ENCODE measurements around the gene PAGE2B. TPM values are rescaled to one million over a fixed set of nuclear protein-coding genes. Genes with fewer than 3 reads are reported as not detected.

The PAGE2B gene, protein sequence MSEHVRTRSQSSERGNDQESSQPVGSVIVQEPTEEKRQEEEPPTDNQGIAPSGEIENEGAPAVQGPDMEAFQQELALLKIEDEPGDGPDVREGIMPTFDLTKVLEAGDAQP
- not detected in 2 replicates for total RNA-seq

DNA sequence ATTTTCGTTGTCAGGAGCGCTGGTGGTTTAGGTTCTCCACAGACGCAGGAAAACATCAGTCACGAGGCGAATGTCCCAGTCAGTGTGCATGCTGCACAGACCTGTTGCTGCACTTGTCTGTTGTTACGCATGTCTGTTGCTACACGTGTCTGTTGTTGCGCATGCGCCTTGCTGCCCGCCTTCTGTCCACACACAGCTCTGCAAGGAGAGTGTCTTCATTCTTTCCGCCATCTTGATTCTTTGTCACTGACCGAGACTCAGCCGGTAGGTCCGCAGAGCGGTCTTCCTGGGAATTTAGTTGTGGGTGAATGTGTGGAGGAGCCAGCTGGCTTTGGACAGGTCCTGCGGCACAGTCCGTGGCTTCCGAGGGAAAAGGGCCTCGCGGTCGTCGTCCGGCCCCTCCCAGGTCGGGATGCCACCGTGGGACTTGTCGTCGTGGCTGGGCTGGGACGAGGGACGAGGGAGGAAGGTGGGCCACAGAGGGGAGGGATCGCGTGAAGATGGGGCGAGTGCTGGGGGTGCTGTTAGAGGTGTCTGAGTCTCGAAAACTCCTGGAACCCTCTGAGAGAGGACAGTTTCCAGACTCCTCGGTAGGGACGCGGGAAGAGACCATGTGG is at the start of gene PAGE2B:
TSS of gene PAGE2B (plus strand) at position 180 of the 617 bp plus-strand sequence. CDS start 1,012 bp downstream, outside the sequence.

DNA sequence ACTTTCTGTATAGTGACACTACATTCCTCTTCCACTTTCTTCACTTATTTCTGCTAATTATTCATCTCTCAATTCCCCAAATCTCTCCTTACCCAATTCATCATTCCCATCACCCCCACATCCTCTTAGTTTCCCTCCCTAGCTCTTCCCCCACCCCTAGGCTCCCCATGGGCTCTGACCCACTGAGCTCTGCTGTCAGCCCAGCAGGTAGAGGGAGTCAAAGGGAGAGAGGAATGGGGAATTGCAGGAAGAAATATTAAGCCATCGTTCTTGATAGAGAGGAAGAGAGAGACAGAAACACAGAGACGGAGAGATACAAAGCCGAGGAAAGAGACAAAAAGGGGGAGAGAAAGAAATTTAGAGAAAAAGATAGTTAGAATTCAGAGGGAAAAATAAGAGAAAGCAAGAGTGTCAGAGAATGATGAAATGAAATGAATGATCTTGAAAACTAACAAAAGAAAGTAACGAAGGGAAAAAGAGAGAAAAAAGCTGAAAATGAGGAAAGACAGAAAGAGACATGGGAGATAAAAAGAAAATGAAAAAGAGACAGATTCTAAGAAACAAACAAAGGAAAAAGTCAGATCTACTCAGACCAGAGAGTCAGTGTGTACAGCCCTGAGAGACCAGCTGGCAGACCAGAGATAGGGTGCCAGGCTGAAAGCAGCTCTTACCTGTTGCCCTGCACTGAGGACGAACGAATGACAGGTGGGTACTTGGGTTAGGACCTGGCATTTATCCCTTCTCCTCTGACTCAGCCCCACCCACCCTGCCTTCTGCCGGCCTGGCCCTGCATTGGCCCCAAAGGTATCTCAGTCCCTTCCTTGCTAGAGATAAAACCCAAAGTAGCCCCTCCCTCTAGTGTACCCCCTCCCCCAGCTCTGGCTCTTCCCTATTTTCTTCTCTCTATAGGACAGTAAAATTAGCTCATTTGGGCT is 44.3 kb upstream of the PAGE2B start, which contains the start of gene ALAS2:
TSS of gene ALAS2 (minus strand) at position 707 of the 935 bp plus-strand sequence. CDS start 4,977 bp downstream, outside the sequence.

DNA sequence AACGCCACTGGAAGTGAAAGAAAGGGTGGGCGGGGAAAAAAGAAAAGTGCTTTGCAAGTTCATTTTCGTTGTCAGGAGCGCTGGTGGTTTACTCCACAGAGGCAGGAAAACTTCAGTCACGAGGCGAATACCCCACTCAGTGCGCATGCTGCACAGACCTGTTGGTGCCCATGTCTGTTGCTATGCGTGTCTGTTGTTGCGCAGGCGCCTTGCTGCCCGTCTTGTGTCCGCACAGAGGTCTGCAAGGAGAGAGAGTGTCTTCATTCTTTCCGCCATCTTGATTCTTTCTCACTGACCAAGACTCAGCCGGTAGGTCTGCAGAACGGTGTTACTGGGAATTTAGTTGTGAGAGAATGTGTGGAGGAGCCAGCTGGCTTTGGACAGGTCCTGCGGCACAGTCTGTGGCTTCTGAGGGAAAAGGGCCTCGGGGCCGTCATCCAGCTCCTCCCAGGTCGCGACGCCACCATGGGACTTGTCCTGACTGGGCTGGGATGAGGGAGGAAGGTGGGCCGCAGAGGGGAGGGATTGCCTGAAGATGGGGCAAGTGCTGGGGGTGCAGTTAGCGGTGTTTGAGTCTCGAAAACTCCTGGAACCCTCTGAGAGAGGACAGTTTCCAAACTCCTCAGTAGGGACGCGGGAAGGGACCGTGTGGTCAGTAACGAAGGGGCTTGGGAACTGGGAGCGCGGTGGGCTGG is 14.1 kb downstream of the PAGE2B start, which contains the start of gene PAGE2:
TSS of gene PAGE2 (plus strand) at position 224 of the 695 bp plus-strand sequence. CDS start 1,003 bp downstream, outside the sequence.

Other genes with a start within 250 kb of the PAGE2B start
- 17.3 and 20.6 TPM in 2 replicates for gene TRO, start 154.2 kb upstream of the PAGE2B start, total RNA-seq
- gene PFKFB1, start 80.8 kb upstream of the PAGE2B start, total RNA-seq = 0.16 TPM in 1 of 2 replicates, not detected in the other
- gene APEX2, start 74.7 kb upstream of the PAGE2B start, total RNA-seq = 3.4 and 3.8 TPM in 2 replicates
- not detected in 2 replicates for gene ALAS2, start 44.1 kb upstream of the PAGE2B start, total RNA-seq
- gene PAGE2, start 14.0 kb downstream of the PAGE2B start, total RNA-seq = not detected in 2 replicates
- not detected in 2 replicates for gene PAGE5, start 145.3 kb downstream of the PAGE2B start, total RNA-seq
- not detected in 2 replicates for gene PAGE3, start 189.9 kb downstream of the PAGE2B start, total RNA-seq